Esophagus muscularis mucosa (tissue), 2 donors: ENCODE results near the gene ST6GALNAC6.

Experiments used
- POLR2A ChIP-seq: fragments of 450-650 bp; IDR thresholded peaks from one replicate; pipeline ENCODE4 v1.6.1; 2017; ENCODE audit warnings: antibody characterized with exemption, moderate library complexity, mild to moderate bottlenecking, low read depth
- POLR2AphosphoS5 ChIP-seq, 2 donors: sonication (generic); formaldehyde crosslinking; IDR thresholded peaks; one replicate each; pipeline ENCODE4 v1.6.1; 2017; ENCODE audit warnings: antibody characterized with exemption in 2 of 2

DNA sequence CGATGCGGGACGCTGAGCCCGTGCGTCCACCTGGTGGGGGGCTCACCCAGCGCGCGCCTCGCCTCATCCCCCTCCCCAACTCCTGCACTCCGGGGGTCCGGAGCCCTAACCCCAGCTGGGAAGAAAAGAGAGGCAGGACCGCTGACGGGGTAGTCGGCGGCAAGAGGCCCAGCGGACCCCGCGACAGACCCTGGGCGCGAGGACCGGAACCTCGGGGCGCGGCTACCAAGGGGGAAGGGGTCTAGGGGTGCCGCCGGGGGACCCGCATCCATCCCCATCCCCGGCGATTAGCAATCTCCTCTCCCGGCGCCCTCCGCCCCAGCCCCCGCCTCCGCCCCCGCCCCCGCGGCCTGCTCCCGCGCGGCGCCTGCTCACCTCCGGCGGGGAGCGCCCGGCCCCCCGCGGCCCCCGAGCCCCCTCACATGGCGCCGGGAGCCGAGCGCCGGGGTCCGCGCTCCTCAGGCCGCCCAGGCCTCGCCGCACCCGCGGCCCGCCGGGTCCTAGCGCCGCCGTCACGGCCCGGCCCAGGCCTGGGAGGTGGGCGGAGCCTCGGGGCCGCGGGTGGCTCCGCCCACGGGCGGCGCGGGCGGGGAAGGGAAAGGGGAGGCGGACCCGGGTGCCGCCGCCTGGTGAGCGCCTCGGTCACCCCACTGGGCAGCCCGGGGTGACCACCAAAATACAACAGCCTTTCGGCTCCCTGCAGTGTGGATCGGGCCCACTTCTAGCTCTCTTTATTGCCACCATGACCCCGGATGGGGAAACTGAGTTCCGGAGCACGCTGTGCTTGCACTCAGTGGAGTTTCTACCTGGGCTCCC lies at the start of gene ST6GALNAC6:
- TF ChIP-seq POLR2AphosphoS5 (IDR thresholded peaks at IDR 0.05) = peak; percentile 20 to 61
- TF ChIP-seq POLR2A = no peak
